Psoas muscle (tissue), 8 donors: ENCODE data around the gene NEK7. TPM values are rescaled to one million over a fixed set of nuclear protein-coding genes. Genes with fewer than 3 reads are reported as not detected.

Experiments
- ATAC-seq, 4 donors: fragments of 200-7000 bp; cut with Tn5 transposase; one replicate each; pipeline ENCODE4 v1.9.1; 2020; ENCODE audit warnings: moderate library complexity in 3 of 4, mild to moderate bottlenecking in 2 of 4
- DNase-seq, 2 donors: peaks; one replicate each; pipeline ENCODE4 v3.0.0-alpha.2; 2020
- H3K27ac ChIP-seq: fragments of 200-600 bp; one replicate; pipeline ENCODE4 v1.8.0; 2022
- H3K27me3 ChIP-seq, 3 donors: fragments of 200-600 bp in 1 of 3; one replicate each; pipeline versions ENCODE4 v1.6.1 to v1.8.0; 2013 to 2022; ENCODE audit warnings: low read length in 2 of 3, mild to moderate bottlenecking in 2 of 3, moderate library complexity in 1 of 3; ENCODE audit not compliant: insufficient read depth in 3 of 3
- H3K36me3 ChIP-seq, 2 donors: fragments of 200-600 bp in 1 of 2; one replicate each; pipeline versions ENCODE4 v1.6.1 to v1.8.0; 2013 to 2022; ENCODE audit warnings: low read depth in 1 of 2, mild to moderate bottlenecking in 1 of 2, moderate library complexity in 1 of 2; ENCODE audit not compliant: insufficient read depth in 1 of 2
- H3K4me1 ChIP-seq: fragments of 200-600 bp; one replicate; pipeline ENCODE4 v1.8.0; 2022
- H3K4me3 ChIP-seq: fragments of 200-600 bp; one replicate; pipeline ENCODE4 v1.8.0; 2022; ENCODE audit warnings: mild to moderate bottlenecking
- H3K9me3 ChIP-seq: fragments of 200-600 bp; one replicate; pipeline ENCODE4 v1.8.0; 2022
- CTCF ChIP-seq: fragments of 200-600 bp; IDR thresholded peaks from one replicate; pipeline ENCODE4 v1.8.0; 2022; ENCODE audit warnings: antibody characterized with exemption
- WGBS, 3 donors: extraction: QIAGEN DNeasy Blood & Tissue Kit; methylation state at CpG; one replicate each; pipeline versions ENCODE4 v1.1.6 to v1.1.7; 2013; 5-methylcytosine and 5-hydroxymethylcytosine counted together
- intact Hi-C, 2 donors: fragments of 100-400 bp; cut with DNase I; formaldehyde crosslinking; loops; one replicate each; pipeline versions ENCODE4 v1.11.0 to v1.14.2; 2022
- polyA plus RNA-seq, 3 donors: library from polyadenylated mRNA; stranded (reverse); fragments of 200-250 nt; gene quantifications; one replicate each; pipeline ENCODE4 v1.2.3, GENCODE V29; 2013
- total RNA-seq, 4 donors: library from RNA; stranded (reverse); fragmentation: NEBNext Ultra II Directional in 2 of 4; extraction: Animal tissue kit (Norgen Biotek cat#: 25700) in 2 of 4; gene quantifications; one replicate each; pipeline versions ENCODE4 v1.2.1 to v1.2.4, GENCODE V29; 2021 to 2023
- donor health status: healthy with polysubstance abuse.
- donor health status: DM: no; HTN: no; CAD: no; lungs with moderate emphysema.
- donor health status: Bipolar disorder and iron deficiency.
- donor health status: healthy.
- donor health status: DM: yes; HTN: yes; CAD: no.
- donor health status: DM: no; HTN: no; CAD: no.
- donor health status: DM: no; HTN: no; CAD: no.
- donor health status: DM: yes; HTN: yes; CAD: no.

NEK7 gene
- total and polyA plus RNA-seq, 7 donors, result 10.1 to 88.2 (median 61.3) TPM

GRCh38 chr1:198278943-198279342 is 122.1 kb downstream of the NEK7 start:
- Histone ChIP-seq H3K27ac (no peak overlapping the region), H3K9me3 (no peaks in the 10 kb centered on the region), H3K27me3 (no peaks in the 10 kb centered on the region), H3K4me3 (no peak overlapping the region), H3K4me1 (no peaks in the 10 kb centered on the region), H3K36me3 (no peaks in the 10 kb centered on the region)
- no peak for ATAC-seq
- 57 to 84% (median 71%) methylated on average over 1 of the region's 1 CpG for whole genome bisulfite sequencing, 3 donors
- intact Hi-C loops, result no loop called here
- no peak for TF ChIP-seq CTCF
- DNase-seq, result no peak

GRCh38 chr1:198280080-198280479 is 123.3 kb downstream of the NEK7 start:
- ATAC-seq, result no peak
- intact Hi-C loops, result no loop called here

GRCh38 chr1:198281911-198282310 is 125.1 kb downstream of the NEK7 start:
- Histone ChIP-seq H3K4me3 (no peak overlapping the region), H3K27me3 (no peaks in the 10 kb centered on the region), H3K4me1 (no peaks in the 10 kb centered on the region), H3K9me3 (no peaks in the 10 kb centered on the region), H3K27ac (no peak overlapping the region), H3K36me3 (no peaks in the 10 kb centered on the region)
- 84 to 92% (median 92%) methylated on average over 1 of the region's 1 CpG for WGBS, 3 donors
- DNase-seq (no peak), ATAC-seq (no peak)
- intact Hi-C loops, result no loop called here
- no peak for TF ChIP-seq CTCF

More at GRCh38 chr1:198280080-198280479, 123.3 kb downstream of the NEK7 start:
- no peak overlapping the region for H3K4me3 ChIP-seq
- no peaks in the 10 kb centered on the region for H3K36me3 ChIP-seq
- TF ChIP-seq CTCF, result no peak
- WGBS, 3 donors, result 91 to 95% (median 94%) methylated on average over 2 of the region's 2 CpGs
- H3K4me1 ChIP-seq, result no peaks in the 10 kb centered on the region
- no peaks in the 10 kb centered on the region for H3K9me3 ChIP-seq
- H3K27ac ChIP-seq, result no peak overlapping the region
- no peak for DNase-seq
- no peaks in the 10 kb centered on the region for H3K27me3 ChIP-seq

GRCh38 chr1:198283222-198283621 is 126.4 kb downstream of the NEK7 start:
- Histone ChIP-seq H3K4me1 (no peaks in the 10 kb centered on the region), H3K36me3 (no peaks in the 10 kb centered on the region), H3K9me3 (no peaks in the 10 kb centered on the region), H3K4me3 (no peak overlapping the region), H3K27ac (no peak overlapping the region), H3K27me3 (no peaks in the 10 kb centered on the region)
- intact Hi-C loops, result no loop called here
- no peak for TF ChIP-seq CTCF
- WGBS, 3 donors, result 74 to 80% (median 80%) methylated on average over 6 of the region's 6 CpGs
- ATAC-seq, result no peak
- DNase-seq, result no peak

GRCh38 chr1:198287916-198288315 is 131.1 kb downstream of the NEK7 start:
- Histone ChIP-seq H3K27me3 (no peaks in the 10 kb centered on the region), H3K4me1 (no peaks in the 10 kb centered on the region), H3K36me3 (peaks cover 0 to 17% of the 10 kb centered on the region in 2 donors), H3K9me3 (no peaks in the 10 kb centered on the region), H3K4me3 (no peak overlapping the region), H3K27ac (no peak overlapping the region)
- WGBS, 3 donors, result 78 to 86% (median 82%) methylated on average over 4 of the region's 4 CpGs
- DNase-seq (no peak), ATAC-seq (no peak)
- no peak for TF ChIP-seq CTCF
- intact Hi-C loops, result no loop called here
